AG10803 (cell line): ENCODE results near the gene PC.
"Not testable (repeated sequence)": the region's sequence is repeated elsewhere in the genome, so short reads cannot be mapped to it uniquely, and the experiment has no call there.

Experiments
- DNase-seq: peaks from one replicate; pipeline ENCODE4 v3.0.0; 2010; ENCODE audit warnings: low read depth
- H3K4me3 ChIP-seq: 2 replicates; pipeline ENCODE4 v1.5.1; 2011; ENCODE audit warnings: mild to moderate bottlenecking, low read length, control low read depth
- CTCF ChIP-seq: conservative IDR thresholded peaks from 2 replicates; pipeline ENCODE4 v1.5.1; 2011; ENCODE audit warnings: mild to moderate bottlenecking, low read length, control low read depth, inconsistent platforms

The PC gene

GRCh38 chr11:67001332-67001731 lies 43.1 kb upstream of the PC start:
- no peak for TF ChIP-seq CTCF
- no peak for DNase-seq
- no peak overlapping the region for H3K4me3 ChIP-seq

- DNase-seq = no peak
- TF ChIP-seq CTCF = no peak
- no peak overlapping the region for H3K4me3 ChIP-seq
These were observed 41.4 kb upstream of the PC start for GRCh38 chr11:66999555-66999954.

DNA sequence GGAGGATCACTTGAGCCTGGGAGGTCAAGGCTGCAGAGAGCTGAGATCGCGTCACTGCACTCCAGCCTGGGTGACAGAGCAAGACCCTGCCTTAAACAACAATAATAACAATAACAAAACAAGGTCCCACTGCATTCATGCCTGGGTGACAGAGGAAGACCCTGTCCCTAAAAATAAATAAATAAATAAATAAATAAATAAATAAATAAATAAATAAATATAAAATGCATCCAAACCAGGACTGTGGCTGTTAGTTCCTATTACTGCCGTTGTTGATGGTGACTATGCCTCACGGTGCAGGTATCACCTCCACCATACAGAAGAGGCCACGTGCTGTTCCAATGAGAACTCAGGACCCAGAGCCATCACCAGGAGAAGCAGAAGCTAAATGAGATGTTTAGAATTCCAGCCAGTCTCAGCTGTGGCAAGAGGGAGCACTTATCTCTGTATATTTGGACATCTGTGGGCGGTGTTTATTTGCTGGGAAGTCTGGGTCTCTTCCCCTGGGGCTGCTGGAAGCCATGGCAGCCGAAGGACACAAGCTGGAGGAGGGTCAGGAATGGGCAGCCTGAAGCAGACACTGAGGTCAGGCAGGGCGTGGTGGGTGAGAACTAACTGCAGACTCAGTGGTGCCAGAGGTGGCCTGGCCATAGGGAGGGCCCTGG lies 38.6 kb upstream of the PC start:
- H3K4me3 ChIP-seq = no peak overlapping the region
- no peak for TF ChIP-seq CTCF
- peak; percentile 74 for DNase-seq

DNA sequence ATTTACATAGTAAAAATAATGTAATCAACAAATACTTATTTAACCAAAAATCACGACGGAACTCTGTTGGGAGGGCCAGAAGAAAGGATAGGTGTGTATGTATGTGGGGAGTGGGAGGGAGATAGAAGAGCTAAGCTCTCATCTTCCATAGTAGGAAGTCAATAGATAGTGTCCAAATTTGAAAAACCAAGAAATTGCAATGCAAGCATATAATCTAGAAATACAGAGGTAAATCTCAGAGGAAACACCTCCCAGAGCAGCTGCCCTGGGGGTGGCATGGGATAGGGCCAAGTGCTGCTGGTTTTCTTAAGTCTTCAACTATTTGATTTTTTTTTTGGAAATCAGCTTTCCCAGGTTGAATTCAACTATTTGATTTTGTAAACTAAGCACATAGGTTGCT lies 33.9 kb upstream of the PC start:
- TF ChIP-seq CTCF = no peak
- no peak for DNase-seq

GRCh38 chr11:66989360-66989759 lies 31.2 kb upstream of the PC start:
- H3K4me3 ChIP-seq, DNase-seq: not testable (repeated sequence)

More for the DNA sequence above, 33.9 kb upstream of the PC start:
- H3K4me3 ChIP-seq = no peak overlapping the region

DNA sequence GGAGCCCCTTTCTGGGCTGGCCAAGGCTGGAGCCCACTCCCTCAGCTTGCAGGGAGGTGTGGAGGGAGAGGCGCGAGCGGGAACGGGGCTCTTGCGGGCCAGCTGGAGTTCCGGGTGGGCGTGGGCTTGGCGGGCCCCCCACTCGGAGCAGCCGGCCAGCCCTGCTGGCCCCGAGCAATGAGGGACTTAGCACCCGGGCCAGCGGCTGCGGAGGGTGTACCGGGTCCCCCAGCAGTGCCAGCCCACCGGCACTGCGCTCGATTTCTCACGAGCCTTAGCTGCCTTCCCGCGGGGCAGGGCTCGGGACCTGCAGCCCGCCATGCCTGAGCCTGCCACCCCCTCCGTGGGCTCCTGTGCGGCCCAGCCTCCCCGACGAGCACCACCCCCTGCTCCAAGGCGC lies 30.6 kb upstream of the PC start:
- not testable (repeated sequence) for H3K4me3 ChIP-seq, DNase-seq

DNA sequence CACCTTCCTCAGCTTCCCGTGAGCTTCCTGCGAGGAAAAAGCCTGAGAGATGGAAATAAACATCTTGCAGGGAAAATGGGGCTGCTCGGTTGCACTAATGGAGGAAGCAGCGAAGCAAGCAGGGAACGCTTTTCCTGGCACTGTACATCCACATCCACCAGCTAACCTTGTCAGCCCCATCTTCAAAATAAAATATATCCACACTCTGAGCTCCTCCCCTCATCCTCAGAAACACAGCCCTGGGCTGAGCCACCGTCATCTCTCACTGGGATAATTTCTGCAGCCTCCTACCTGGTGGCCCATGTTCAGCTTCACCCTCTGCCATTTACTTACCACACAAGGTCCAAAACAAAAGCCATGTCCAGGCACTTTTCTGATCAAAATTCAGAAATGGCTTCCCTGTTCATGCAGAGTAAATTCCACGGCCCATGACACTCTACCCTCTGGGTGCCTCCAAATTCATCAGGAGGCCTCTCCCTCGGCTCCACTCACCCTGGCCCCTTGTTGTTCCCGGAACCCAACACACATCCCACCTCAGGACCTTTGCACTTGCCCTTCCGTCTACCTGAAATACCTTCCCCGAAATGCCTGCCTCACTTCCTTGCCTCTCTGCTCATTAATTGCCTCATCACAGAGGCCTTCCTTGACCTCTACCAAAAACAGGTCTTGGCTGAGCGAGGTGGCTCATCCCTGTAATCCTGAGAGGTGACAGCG lies 29.9 kb upstream of the PC start:
- no peak overlapping the region for H3K4me3 ChIP-seq
- no peak for DNase-seq
- TF ChIP-seq CTCF = no peak

- H3K4me3 ChIP-seq = no peak overlapping the region
- no peak for TF ChIP-seq CTCF
- no peak for DNase-seq
These were observed 29.0 kb upstream of the PC start for GRCh38 chr11:66987158-66987620.
